ENCODE results near the gene PDE4D.

The PDE4D gene

GRCh38 chr5:59125011-59125961 lies 768.2 kb downstream of the PDE4D start:
- DNase-seq: no peak

GRCh38 chr5:59123595-59124561 lies 769.6 kb downstream of the PDE4D start:
- no peak for DNase-seq

GRCh38 chr5:59119480-59119879 lies 774.0 kb downstream of the PDE4D start:
- DNase-seq: no peak

DNA sequence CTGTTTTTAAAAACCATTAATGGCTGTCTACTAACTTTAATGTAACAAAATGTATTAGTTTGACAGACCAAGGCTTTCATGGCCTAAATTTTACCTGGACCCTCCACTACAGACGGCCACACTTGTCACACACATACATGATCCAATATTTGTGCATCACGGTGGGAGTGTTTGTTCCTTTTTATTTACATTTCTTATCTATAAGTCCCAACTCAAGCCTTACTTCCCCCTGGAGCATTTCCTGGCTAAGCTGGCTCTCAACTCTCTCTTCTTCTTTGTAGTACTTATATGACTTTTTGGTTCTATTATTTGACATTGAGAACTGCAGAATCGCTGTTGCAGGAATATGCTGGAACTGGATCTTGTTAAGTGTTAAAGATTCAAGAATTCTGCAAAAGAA lies 776.2 kb downstream of the PDE4D start:
- no peak for DNase-seq

DNA sequence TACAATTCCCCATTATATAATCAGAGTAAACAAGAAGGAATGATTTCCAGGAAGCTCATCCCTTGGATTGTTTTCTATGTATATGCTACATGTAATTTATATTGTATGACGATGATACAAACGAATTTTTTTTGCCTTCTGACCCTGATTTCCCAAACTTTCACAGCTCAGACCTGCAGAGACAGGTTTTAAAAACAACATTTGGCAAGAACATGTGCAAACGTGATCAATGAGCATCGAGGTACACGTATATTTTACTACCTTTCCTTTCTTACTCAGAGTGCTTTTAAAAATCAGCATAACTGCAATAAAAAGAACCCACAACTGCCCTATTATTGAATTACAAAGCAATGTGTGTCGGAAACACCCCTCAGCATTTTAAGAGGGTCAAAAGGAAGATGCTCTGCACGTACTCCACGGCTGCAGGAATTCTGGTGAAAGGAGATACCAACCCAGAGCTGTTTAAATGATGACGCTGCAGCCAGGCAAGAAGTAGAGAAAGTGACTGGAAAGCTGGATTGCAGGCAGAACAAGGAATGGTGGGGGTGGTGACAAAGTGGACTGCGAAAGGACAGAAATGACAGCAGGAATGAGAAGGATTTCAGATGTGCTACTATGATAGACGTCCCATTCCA lies 777.2 kb downstream of the PDE4D start:
- no peak for DNase-seq

GRCh38 chr5:59115345-59115744 lies 778.2 kb downstream of the PDE4D start:
- DNase-seq: no peak

GRCh38 chr5:59109383-59109782 lies 784.1 kb downstream of the PDE4D start:
- no peak for DNase-seq

DNA sequence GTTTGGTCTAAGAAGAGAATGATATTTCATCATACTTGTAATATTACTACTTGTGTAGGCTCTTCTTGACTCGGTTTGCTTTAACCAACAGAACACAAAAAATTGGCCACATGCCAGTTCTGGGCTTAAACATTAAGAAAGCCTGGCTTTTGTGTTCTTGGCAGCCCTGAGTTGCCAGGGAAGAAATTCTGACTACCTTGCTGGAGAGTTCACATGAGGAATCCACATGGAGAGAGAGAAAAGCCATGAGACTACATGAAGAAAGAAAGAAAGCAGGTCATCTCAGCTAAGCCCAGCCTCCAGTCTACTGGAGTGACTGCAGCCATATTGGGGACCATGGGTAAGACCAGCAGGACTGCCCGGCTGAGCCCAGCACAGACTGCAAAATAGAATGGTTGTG lies 785.8 kb downstream of the PDE4D start:
- no peak for DNase-seq

- no peak for DNase-seq
These were observed 789.0 kb downstream of the PDE4D start for GRCh38 chr5:59104400-59105127.

DNA sequence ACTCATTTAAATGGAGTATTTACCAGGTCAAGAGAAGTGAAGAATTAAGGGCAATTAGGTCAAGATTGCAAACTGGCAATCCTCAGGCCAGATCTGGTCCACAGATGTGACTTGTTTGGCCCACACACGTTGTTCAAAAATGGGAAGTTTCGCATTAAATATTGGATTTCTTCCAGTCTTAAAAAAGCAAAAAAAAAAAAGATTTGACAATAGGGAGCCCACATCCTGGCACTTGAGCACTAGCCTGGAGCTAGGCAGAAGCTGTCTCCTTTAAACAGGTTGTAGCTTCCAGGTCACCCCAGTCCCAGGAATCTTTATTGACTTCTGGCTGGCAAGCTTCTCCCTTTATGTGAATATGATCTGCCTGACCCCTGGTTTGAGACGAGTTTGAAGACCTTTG lies 790.2 kb downstream of the PDE4D start:
- DNase-seq: no peak

DNA sequence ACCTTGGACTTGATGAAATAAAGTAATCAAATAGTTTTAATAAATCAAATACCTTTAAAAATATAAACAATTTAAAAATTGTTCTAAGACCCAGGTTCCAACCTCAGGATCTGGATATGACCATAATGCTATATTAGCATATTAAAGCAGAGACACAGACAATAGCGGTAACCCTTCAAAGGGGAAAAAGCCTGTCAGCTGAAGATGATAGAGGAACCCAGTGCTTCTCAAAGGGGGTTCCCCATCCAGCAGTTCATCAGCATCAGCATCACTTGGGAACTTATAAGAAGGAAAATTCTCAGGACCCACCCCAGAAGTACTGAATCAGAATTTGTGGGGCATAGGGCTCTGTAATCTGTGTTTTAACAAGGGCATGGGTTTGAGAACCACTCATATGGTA lies 791.1 kb downstream of the PDE4D start:
- DNase-seq: no peak

GRCh38 chr5:59100875-59101274 lies 792.7 kb downstream of the PDE4D start:
- DNase-seq: no peak

- DNase-seq: no peak
These were observed 793.6 kb downstream of the PDE4D start for GRCh38 chr5:59099995-59100345.

- DNase-seq: peak; percentile 30 to 31
These were observed 794.1 kb downstream of the PDE4D start for GRCh38 chr5:59099270-59099994.

DNA sequence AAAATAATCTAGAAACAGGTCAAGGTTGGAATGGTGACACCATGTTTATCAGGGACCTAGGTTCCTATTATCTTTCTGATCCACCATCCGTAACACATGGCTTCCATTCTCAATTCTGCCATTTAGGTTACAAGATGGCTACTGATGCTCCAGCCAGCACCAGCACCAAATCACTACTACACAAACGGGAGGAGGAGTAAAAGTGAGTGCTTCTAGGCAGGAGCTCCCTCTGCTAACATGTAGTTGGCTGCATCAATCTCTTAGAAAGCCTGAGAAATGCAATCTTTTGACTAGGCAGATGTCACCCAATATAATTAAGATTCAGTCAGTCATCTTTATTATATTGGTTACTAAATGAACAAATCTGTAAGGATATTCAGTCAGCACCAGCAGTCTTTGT lies 794.8 kb downstream of the PDE4D start:
- DNase-seq: no peak

DNA sequence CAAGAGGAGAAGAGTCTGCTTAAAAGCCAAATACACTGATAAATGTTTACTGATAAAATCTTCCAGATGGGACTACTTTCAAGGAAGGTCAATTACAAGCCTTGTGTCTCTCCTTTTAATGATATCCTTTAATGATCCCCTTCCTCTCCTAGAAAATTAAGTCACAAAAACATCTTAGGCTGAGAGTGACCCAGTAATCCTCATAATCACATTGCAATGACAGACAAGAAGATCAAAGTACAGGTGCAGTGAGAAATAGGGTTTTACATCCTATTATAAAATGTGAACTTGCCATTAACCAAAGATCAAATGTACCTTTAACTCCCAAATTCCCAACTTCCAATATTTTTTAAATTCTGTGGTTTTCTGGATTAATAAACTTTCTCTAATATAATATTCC lies 795.8 kb downstream of the PDE4D start:
- no peak for DNase-seq

DNA sequence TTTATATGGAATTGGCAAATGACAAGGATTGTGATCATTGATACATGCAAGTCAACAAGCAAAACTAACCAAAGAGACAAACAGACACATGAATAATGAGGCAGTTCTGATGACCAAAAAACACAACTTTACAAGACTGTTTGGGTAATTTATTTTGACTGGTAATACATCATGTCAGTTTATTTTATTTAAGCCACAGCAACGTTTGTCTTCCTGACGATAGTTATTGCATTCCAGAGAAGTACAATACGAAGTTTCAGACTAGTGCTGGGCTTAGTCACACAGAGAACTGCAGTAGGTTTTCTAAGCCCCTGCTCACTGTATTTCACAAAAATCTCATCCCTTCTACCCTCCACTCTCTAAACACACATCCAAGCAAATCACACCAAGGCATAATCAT lies 796.4 kb downstream of the PDE4D start:
- no peak for DNase-seq

GRCh38 chr5:59095480-59095879 lies 798.0 kb downstream of the PDE4D start:
- no peak for DNase-seq

- no peak for DNase-seq
These were observed 798.7 kb downstream of the PDE4D start for GRCh38 chr5:59094864-59095263.

GRCh38 chr5:59093329-59093728 lies 800.2 kb downstream of the PDE4D start:
- no peak for DNase-seq

GRCh38 chr5:59092758-59093157 lies 800.8 kb downstream of the PDE4D start:
- no peak for DNase-seq

DNA sequence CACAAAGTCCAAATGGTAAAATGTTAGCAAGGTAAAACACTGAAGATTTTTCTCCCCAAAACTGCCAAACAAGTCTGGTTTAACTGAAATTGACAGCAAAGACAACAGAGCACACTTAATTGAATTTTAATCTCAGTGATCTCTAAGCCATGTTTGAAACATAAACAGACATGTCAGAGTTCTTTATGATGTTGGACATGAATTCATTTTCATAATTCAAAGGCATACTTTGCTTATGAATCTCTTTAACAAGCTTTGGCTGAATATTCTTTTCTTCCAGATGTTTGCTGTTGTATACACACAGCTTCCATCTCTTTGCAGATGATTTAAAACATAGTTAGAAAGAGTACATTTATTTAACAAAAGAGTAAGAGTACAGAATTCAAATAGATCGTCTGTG lies 801.6 kb downstream of the PDE4D start:
- no peak for DNase-seq
